GM12874 (cell line): ENCODE results near the gene E2F1.

ENCODE experiments used
- CTCF ChIP-seq: IDR thresholded peaks from 2 replicates; pipeline ENCODE4 v1.5.1; 2011; ENCODE audit warnings: low read depth, mild to moderate bottlenecking, control low read depth, low read length, moderate library complexity; ENCODE audit not compliant: insufficient read depth

E2F1 gene

GRCh38 chr20:33653900-33654596 is 32.1 kb downstream of the E2F1 start:
- no peak for TF ChIP-seq CTCF

GRCh38 chr20:33653218-33653899 is 32.8 kb downstream of the E2F1 start:
- peak; percentile 88 for TF ChIP-seq CTCF

GRCh38 chr20:33651562-33652048 is 34.6 kb downstream of the E2F1 start:
- TF ChIP-seq CTCF: no peak

GRCh38 chr20:33650753-33651561 is 35.2 kb downstream of the E2F1 start:
- TF ChIP-seq CTCF: no peak

- no peak for TF ChIP-seq CTCF
These were observed 36.0 kb downstream of the E2F1 start for GRCh38 chr20:33650111-33650752.

GRCh38 chr20:33649201-33649681 is 36.9 kb downstream of the E2F1 start:
- TF ChIP-seq CTCF: no peak

GRCh38 chr20:33648396-33649004 is 37.7 kb downstream of the E2F1 start:
- no peak for TF ChIP-seq CTCF
